K562 (cell line): Measurements from ENCODE around the gene SLC27A2. TPM values are rescaled to one million over a fixed set of nuclear protein-coding genes. Genes with fewer than 3 reads are reported as not detected.

Source experiments
- ARID1B ChIP-seq: fragments of 450-650 bp; IDR thresholded peaks from 2 replicates; pipeline ENCODE4 v1.6.1; 2016; ENCODE audit warnings: antibody characterized with exemption, mild to moderate bottlenecking, inconsistent platforms
- CEBPB ChIP-seq: fragments of 450-650 bp; IDR thresholded peaks from 2 replicates; pipeline ENCODE4 v1.6.1; 2016; ENCODE audit warnings: missing genetic modification characterization, missing compliant biosample characterization
- DACH1 ChIP-seq: fragments of 450-650 bp; IDR thresholded peaks from 2 replicates; pipeline ENCODE4 v1.6.1; 2018; ENCODE audit not compliant: partially characterized antibody
- DPF2 ChIP-seq: fragments of 450-650 bp; IDR thresholded peaks from 2 replicates; pipeline ENCODE4 v1.6.1; 2016
- EWSR1 ChIP-seq: fragments of 450-650 bp; IDR thresholded peaks from 2 replicates; pipeline ENCODE4 v1.6.1; 2018; ENCODE audit warnings: borderline replicate concordance, mild to moderate bottlenecking, low read depth, moderate library complexity; ENCODE audit not compliant: partially characterized antibody
- FOXA3 ChIP-seq, 2 experiments: fragments of 450-650 bp in 1 of 2; sonication (generic) in 1 of 2; formaldehyde crosslinking; IDR thresholded peaks in 1 of 2; conservative IDR thresholded peaks in 1 of 2; 2 replicates each; pipeline versions ENCODE4 v1.4.0 to v1.8.0; 2020 to 2022; ENCODE audit warnings: mild to moderate bottlenecking in 2 of 2, missing genetic modification reagents in 1 of 2
- HDAC2 ChIP-seq: fragments of 450-650 bp; IDR thresholded peaks from 2 replicates; pipeline ENCODE4 v1.6.1; 2016; ENCODE audit warnings: mild to moderate bottlenecking
- HIVEP1 ChIP-seq: fragments of 250-450 bp; sonication (Bioruptor Pico); IDR thresholded peaks from 2 replicates; pipeline ENCODE4 v1.4.0; 2020; ENCODE audit warnings: mild to moderate bottlenecking
- KLF13 ChIP-seq: fragments of 450-650 bp; IDR thresholded peaks from 2 replicates; pipeline ENCODE4 v1.6.1; 2016; ENCODE audit warnings: missing genetic modification characterization, low read depth, mild to moderate bottlenecking, missing compliant biosample characterization, moderate library complexity, borderline replicate concordance
- MAFK ChIP-seq: IDR thresholded peaks from 2 replicates; pipeline ENCODE4 v1.6.1; 2011; ENCODE audit warnings: low read length, improper control_type of control experiment
- MECOM ChIP-seq: fragments of 250-450 bp; sonication (Bioruptor Pico); IDR thresholded peaks from 2 replicates; pipeline ENCODE4 v1.8.0; 2022; ENCODE audit warnings: inconsistent platforms
- MTA1 ChIP-seq: fragments of 450-650 bp; IDR thresholded peaks from 2 replicates; pipeline ENCODE4 v1.6.1; 2017; ENCODE audit warnings: borderline replicate concordance
- RNF2 ChIP-seq: sonication (generic); IDR thresholded peaks from 2 replicates; pipeline ENCODE4 v1.6.1; 2016
- SMARCC2 ChIP-seq: fragments of 450-650 bp; IDR thresholded peaks from 2 replicates; pipeline ENCODE4 v1.6.1; 2017; ENCODE audit warnings: antibody characterized with exemption, moderate library complexity, mild to moderate bottlenecking, low read depth
- SRSF9 ChIP-seq: fragments of 200-400 bp; formaldehyde crosslinking; IDR thresholded peaks from 2 replicates; pipeline ENCODE4 v1.6.1; 2017; ENCODE audit warnings: low read depth, low read length, borderline replicate concordance
- ZNF274 ChIP-seq: IDR thresholded peaks from 2 replicates; pipeline ENCODE4 v1.6.1; 2011; ENCODE audit warnings: low read depth, mild to moderate bottlenecking, low read length, moderate library complexity, borderline replicate concordance
- ZNF589 ChIP-seq: fragments of 200-800 bp; sonication (Bioruptor generic); IDR thresholded peaks from 2 replicates; pipeline ENCODE4 v1.6.1; 2016; ENCODE audit warnings: low read depth, missing genetic modification characterization, missing compliant biosample characterization
- polyA plus RNA-seq, 8 experiments: library from polyadenylated mRNA; depleted of rRNA in 4 of 8; stranded (reverse) in 5 of 8; unstranded in 3 of 8; fragments of >200 nt; fragmentation: Nextera tagmentation in 2 of 8; fragmentation: Illumina TruSeq in 1 of 8; extraction: Ambion mirVana in 2 of 8; extraction: Trizol in 1 of 8; gene quantifications; 2 replicates each; pipeline versions ENCODE4 v1.2.1 to v1.2.3, GENCODE V29; 2011 to 2014; ENCODE audit warnings: inconsistent platforms in 1 of 8, missing spikeins in 1 of 8
- total RNA-seq, 7 experiments: library from RNA; depleted of rRNA in 6 of 7; stranded (reverse); fragments of >200 nt in 6 of 7; fragmentation: Illumina TruSeq in 2 of 7; extraction: Trizol in 2 of 7; gene quantifications; 2 replicates each; pipeline versions ENCODE4 v1.2.1 to v1.2.3, GENCODE V29; 2011 to 2021; ENCODE audit warnings: low replicate concordance in 1 of 7
- TF ChIP-seq, protein P1 (sequence below): fragments of 250-450 bp; sonication (Bioruptor Pico); IDR thresholded peaks from 2 replicates; pipeline ENCODE4 v1.5.0; 2020; ENCODE audit warnings: mild to moderate bottlenecking, borderline replicate concordance
- TF ChIP-seq, protein P2 (sequence below), 2 experiments: fragments of 450-650 bp; IDR thresholded peaks; 2 replicates each; pipeline ENCODE4 v1.6.1; 2016; ENCODE audit warnings: mild to moderate bottlenecking in 2 of 2, borderline replicate concordance in 1 of 2, low read depth in 1 of 2, moderate library complexity in 1 of 2

Gene SLC27A2
- total and polyA plus RNA-seq, 9 of the 15 experiments (the other 6 are each of a cell fraction or from before 2014, with no cell fraction given), result 4.9 to 38.0 (median 22.7) TPM

DNA sequence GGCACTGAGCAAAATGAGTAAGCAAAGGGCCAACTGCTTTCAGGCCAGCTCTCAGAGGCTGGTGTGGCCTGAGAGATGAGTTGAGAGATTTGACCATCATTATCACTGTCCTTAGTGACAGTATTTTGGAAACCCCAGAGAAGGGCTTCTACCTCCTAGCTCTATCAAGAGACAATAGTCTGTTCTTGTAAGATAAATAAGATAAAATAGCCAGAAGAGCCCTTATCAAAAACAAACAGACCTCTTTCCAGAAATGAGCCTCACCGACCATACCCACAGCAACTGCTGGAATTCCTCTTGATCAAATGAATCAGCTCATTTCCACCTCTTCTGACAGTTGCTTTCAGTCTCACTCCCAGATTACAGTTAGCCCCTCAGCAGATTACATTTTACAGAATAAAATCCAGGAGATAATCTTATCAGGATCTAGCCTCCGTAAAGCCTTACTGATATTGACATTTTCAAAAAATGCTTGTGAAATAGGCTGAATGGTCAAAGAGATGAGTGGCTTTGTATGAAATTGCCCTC lies 79.0 kb downstream of the SLC27A2 start (continued):
- TF ChIP-seq, protein P1, sequence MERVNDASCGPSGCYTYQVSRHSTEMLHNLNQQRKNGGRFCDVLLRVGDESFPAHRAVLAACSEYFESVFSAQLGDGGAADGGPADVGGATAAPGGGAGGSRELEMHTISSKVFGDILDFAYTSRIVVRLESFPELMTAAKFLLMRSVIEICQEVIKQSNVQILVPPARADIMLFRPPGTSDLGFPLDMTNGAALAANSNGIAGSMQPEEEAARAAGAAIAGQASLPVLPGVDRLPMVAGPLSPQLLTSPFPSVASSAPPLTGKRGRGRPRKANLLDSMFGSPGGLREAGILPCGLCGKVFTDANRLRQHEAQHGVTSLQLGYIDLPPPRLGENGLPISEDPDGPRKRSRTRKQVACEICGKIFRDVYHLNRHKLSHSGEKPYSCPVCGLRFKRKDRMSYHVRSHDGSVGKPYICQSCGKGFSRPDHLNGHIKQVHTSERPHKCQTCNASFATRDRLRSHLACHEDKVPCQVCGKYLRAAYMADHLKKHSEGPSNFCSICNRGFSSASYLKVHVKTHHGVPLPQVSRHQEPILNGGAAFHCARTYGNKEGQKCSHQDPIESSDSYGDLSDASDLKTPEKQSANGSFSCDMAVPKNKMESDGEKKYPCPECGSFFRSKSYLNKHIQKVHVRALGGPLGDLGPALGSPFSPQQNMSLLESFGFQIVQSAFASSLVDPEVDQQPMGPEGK, result 0 out of 2 replicates have a peak, but pooled peaks have one; percentile 53
- TF ChIP-seq SMARCC2 (peak; percentile 97), MECOM (peak; percentile 99), CEBPB (tag) (peak; percentile 56), KLF13 (tag) (no peak), EWSR1 (no peak), HDAC2 (peak; percentile 92; the same call in 1 of the 2 replicates), ZNF589 (CRISPR knock-in tag) (peak; percentile 54; the same call in 1 of the 2 replicates), RNF2 (peak; percentile 58; the same call in 1 of the 2 replicates), FOXA3 (CRISPR knock-in tag; conservative IDR thresholded peaks at IDR 0.05 in 1 of 2, IDR thresholded peaks at IDR 0.05 in 1 of 2) (peak in 1 of 2 experiments; percentile 62; a peak in 1 of 4 replicates), DPF2 (peak; percentile 96), SRSF9 (no peak), DACH1 (peak; percentile 23), HIVEP1 (CRISPR knock-in tag) (0 out of 2 replicates have a peak, but pooled peaks have one; percentile 52), ARID1B (peak; percentile 98), MAFK (peak; percentile 44; the same call in 1 of the 2 replicates), ZNF274 (peak; percentile 61; the same call in 1 of the 2 replicates), MTA1 (peak; percentile 91)
- TF ChIP-seq, protein P2, sequence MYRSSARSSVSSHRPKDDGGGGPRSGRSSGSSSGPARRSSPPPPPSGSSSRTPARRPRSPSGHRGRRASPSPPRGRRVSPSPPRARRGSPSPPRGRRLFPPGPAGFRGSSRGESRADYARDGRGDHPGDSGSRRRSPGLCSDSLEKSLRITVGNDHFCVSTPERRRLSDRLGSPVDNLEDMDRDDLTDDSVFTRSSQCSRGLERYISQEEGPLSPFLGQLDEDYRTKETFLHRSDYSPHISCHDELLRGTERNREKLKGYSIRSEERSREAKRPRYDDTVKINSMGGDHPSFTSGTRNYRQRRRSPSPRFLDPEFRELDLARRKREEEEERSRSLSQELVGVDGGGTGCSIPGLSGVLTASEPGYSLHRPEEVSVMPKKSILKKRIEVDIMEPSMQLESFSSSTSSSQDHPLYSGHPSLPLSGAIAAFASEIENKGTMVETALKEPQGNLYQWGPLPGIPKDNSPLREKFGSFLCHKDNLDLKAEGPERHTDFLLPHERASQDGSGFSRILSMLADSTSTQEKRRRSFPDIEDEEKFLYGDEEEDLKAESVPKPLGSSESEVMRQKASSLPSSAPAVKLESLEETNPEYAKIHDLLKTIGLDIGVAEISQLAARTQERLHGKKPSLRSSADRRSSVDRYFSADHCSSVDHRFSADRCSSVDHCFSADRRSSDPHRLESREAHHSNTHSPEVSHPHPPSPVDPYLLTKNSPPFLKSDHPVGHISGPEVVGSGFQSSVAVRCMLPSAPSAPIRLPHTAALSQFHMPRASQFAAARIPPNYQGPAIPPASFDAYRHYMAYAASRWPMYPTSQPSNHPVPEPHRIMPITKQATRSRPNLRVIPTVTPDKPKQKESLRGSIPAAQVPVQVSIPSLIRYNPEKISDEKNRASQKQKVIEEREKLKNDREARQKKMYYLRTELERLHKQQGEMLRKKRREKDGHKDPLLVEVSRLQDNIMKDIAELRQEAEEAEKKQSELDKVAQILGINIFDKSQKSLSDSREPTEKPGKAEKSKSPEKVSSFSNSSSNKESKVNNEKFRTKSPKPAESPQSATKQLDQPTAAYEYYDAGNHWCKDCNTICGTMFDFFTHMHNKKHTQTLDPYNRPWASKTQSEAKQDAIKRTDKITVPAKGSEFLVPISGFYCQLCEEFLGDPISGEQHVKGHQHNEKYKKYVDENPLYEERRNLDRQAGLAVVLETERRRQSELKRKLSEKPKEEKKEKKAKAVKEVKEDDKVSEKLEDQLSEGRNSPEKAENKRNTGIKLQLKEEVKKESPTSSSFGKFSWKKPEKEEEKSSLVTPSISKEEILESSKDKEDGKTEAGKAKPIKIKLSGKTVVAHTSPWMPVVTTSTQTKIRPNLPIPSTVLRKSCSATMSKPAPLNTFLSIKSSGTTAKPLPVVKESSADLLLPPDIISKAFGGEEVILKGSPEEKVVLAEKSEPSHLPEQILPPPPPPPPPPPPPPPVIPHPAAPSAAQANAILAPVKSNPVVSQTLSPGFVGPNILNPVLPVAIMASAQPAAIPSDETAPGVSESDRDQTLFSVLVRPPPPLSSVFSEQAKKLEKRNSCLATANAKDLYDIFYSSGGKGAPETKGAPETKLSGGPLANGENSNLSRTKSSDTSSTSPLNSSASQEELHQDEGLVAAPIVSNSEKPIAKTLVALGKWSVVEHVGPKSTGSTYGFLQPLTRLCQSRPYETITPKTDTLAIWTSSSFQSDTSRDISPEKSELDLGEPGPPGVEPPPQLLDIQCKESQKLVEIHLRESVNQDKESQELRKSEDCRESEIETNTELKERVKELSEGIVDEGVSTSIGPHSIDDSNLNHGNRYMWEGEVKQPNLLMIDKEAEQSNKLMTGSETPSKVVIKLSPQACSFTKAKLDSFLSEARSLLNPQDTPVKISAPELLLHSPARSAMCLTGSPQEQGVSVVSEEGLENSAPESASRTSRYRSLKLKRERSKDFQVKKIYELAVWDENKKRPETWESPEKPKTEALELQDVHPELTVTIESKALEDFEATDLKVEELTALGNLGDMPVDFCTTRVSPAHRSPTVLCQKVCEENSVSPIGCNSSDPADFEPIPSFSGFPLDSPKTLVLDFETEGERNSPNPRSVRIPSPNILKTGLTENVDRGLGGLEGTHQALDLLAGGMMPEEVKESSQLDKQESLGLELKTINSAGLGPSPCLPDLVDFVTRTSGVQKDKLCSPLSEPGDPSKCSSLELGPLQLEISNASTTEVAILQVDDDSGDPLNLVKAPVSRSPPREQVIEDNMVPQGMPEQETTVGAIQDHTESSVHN (IDR thresholded peaks at IDR 0.05; ENCODE audit: borderline replicate concordance in 1 of 2, low read depth in 1 of 2), result peak in 1 of 2 experiments; percentile 66; a peak in 1 of 4 replicates
